ENCODE measurements around the gene LPIN3.

LPIN3 gene

GRCh38 chr20:41366546-41367392 lies 26.1 kb downstream of the LPIN3 start, which contains the start of gene EMILIN3:
Gene EMILIN3 (minus strand): TSS chr20:41366818. CDS start chr20:41366634, 184 bp downstream.
- no peak for DNase-seq (ENCODE audit: low spot score)

GRCh38 chr20:41367393-41367695 lies 26.7 kb downstream of the LPIN3 start:
- DNase-seq (ENCODE audit: low spot score): no peak

GRCh38 chr20:41367956-41368355 lies 27.3 kb downstream of the LPIN3 start:
- DNase-seq (ENCODE audit: low spot score): no peak

GRCh38 chr20:41369673-41370072 lies 29.1 kb downstream of the LPIN3 start:
- no peak for DNase-seq (ENCODE audit: low spot score)

- no peak for DNase-seq (ENCODE audit: low spot score)
These were observed 29.6 kb downstream of the LPIN3 start for GRCh38 chr20:41370176-41370575.

GRCh38 chr20:41371371-41371770 lies 30.8 kb downstream of the LPIN3 start:
- no peak for DNase-seq (ENCODE audit: low spot score)

GRCh38 chr20:41373251-41373783 lies 32.7 kb downstream of the LPIN3 start:
- DNase-seq (ENCODE audit: low spot score): no peak

GRCh38 chr20:41373931-41374920 lies 33.6 kb downstream of the LPIN3 start:
- DNase-seq (ENCODE audit: low spot score): no peak

GRCh38 chr20:41375846-41376245 lies 35.2 kb downstream of the LPIN3 start:
- DNase-seq (ENCODE audit: low spot score): no peak

GRCh38 chr20:41376349-41376748 lies 35.7 kb downstream of the LPIN3 start:
- no peak for DNase-seq (ENCODE audit: low spot score)

- DNase-seq (ENCODE audit: low spot score): no peak
These were observed 36.7 kb downstream of the LPIN3 start for GRCh38 chr20:41377275-41377674.

GRCh38 chr20:41379551-41379950 lies 38.9 kb downstream of the LPIN3 start:
- no peak for DNase-seq (ENCODE audit: low spot score)

- no peak for DNase-seq (ENCODE audit: low spot score)
These were observed 40.1 kb downstream of the LPIN3 start for GRCh38 chr20:41380551-41381193.

- no peak for DNase-seq (ENCODE audit: low spot score)
These were observed 42.2 kb downstream of the LPIN3 start for GRCh38 chr20:41382791-41383305.

- no peak for DNase-seq (ENCODE audit: low spot score)
These were observed 46.1 kb downstream of the LPIN3 start for GRCh38 chr20:41386502-41387427.

GRCh38 chr20:41387444-41387851 lies 46.8 kb downstream of the LPIN3 start:
- DNase-seq (ENCODE audit: low spot score): no peak

- no peak for DNase-seq (ENCODE audit: low spot score)
These were observed 50.3 kb downstream of the LPIN3 start for GRCh38 chr20:41390889-41391288.

GRCh38 chr20:41391587-41392001 lies 51.0 kb downstream of the LPIN3 start:
- no peak for DNase-seq (ENCODE audit: low spot score)

GRCh38 chr20:41392295-41392694 lies 51.7 kb downstream of the LPIN3 start:
- no peak for DNase-seq (ENCODE audit: low spot score)

GRCh38 chr20:41392871-41393704 lies 52.5 kb downstream of the LPIN3 start:
- no peak for DNase-seq (ENCODE audit: low spot score)
